HCT116 (cell line): ENCODE results near the gene PCYT1A. TPM values are rescaled to one million over a fixed set of nuclear protein-coding genes. Genes with fewer than 3 reads are reported as not detected.

Source experiments
- ATAC-seq: fragments of 200-7000 bp; cut with Tn5 transposase; 2 replicates; pipeline ENCODE4 v1.9.1; 2020; ENCODE audit warnings: mild to moderate bottlenecking, moderate library complexity
- BruUV-seq: library from RNA; stranded (reverse); fragments of 400-500 nt; replicated peaks from 2 replicates; lab custom pipeline; 2021; lab: Mats Ljungman, UMichigan
- CTCF ChIA-PET: fragments of 300-600 bp; sonication (Branson Sonifier 250); formaldehyde crosslinking; loops from one replicate; lab custom pipeline; 2021; ENCODE audit warnings: antibody characterized with exemption; lab: Charles Lee
- POLR2A ChIA-PET: fragments of 300-600, 350-600 bp; sonication (Branson Sonifier 250); formaldehyde crosslinking; loops from one replicate; lab custom pipeline; 2021; ENCODE audit warnings: antibody characterized with exemption; lab: Charles Lee
- RAD21 ChIA-PET, 2 experiments: fragments of 300-600 bp; sonication (Branson Sonifier 250); formaldehyde crosslinking; loops; one replicate each; lab custom pipeline; 2023; ENCODE audit warnings: low total read pairs in 2 of 2; ENCODE audit not compliant: uncharacterized antibody in 2 of 2, unreplicated experiment in 2 of 2, low non-redundant PET in 1 of 2; lab: Charles Lee
- DNase-seq: peaks from one replicate; pipeline ENCODE4 v3.0.0-alpha.2; 2010; ENCODE audit warnings: low read depth, low spot score
- H2AFZ ChIP-seq: fragments of 200-600 bp; shearing (Covaris generic), sonication (generic); 2 replicates; pipeline ENCODE4 v1.6.1; 2017; ENCODE audit warnings: low read depth, mixed run types, mixed read lengths, antibody characterized with exemption, low read length; ENCODE audit not compliant: poor library complexity, severe bottlenecking
- H3K27ac ChIP-seq: 2 replicates; pipeline ENCODE4 v1.5.1; 2012; ENCODE audit warnings: low read depth, low read length
- H3K27me3 ChIP-seq: fragments of 200-600 bp; sonication (generic); 2 replicates; pipeline ENCODE4 v1.6.1; 2016; ENCODE audit warnings: mixed run types, low read length, mixed read lengths; ENCODE audit not compliant: insufficient read depth
- H3K36me3 ChIP-seq, 2 experiments: fragments of 200-500 bp in 1 of 2; fragments of 200-600 bp in 1 of 2; sonication (Bioruptor generic) in 1 of 2; sonication (generic) in 1 of 2; 2 replicates each; pipeline versions ENCODE4 v1.5.1 to v1.6.1; 2014 to 2016; ENCODE audit warnings: low read length in 2 of 2, inconsistent platforms in 1 of 2, mixed read lengths in 1 of 2, mixed run types in 1 of 2; ENCODE audit not compliant: insufficient read depth in 2 of 2, control insufficient read depth in 1 of 2
- H3K4me1 ChIP-seq, 2 experiments: fragments of 200-600 bp in 1 of 2; sonication (generic) in 1 of 2; 2 replicates each; pipeline versions ENCODE4 v1.5.1 to v1.6.1; 2012 to 2017; ENCODE audit warnings: low read length in 2 of 2, inconsistent platforms in 1 of 2, mild to moderate bottlenecking in 1 of 2, mixed read lengths in 1 of 2, mixed run types in 1 of 2, moderate library complexity in 1 of 2; ENCODE audit not compliant: insufficient read depth in 2 of 2, control insufficient read depth in 1 of 2
- H3K4me2 ChIP-seq: fragments of 200-600 bp; sonication (generic); 2 replicates; pipeline ENCODE4 v1.6.1; 2017; ENCODE audit warnings: mixed run types, low read length, mixed read lengths
- H3K4me3 ChIP-seq, 2 experiments: fragments of 200-600 bp in 1 of 2; sonication (generic) in 1 of 2; replicated peaks in 1 of 2; 2 replicates each; pipeline ENCODE4 v1.5.1; 2011 to 2016; ENCODE audit warnings: low read length in 2 of 2, control low read depth in 1 of 2, low read depth in 1 of 2, mild to moderate bottlenecking in 1 of 2, mixed read lengths in 1 of 2, mixed run types in 1 of 2
- H3K79me2 ChIP-seq: fragments of 200-600 bp; sonication (generic); 2 replicates; pipeline ENCODE4 v1.6.1; 2017; ENCODE audit warnings: mild to moderate bottlenecking, mixed run types, low read length, moderate library complexity, mixed read lengths; ENCODE audit not compliant: insufficient read depth
- H3K9ac ChIP-seq: fragments of 200-600 bp; sonication (generic); 2 replicates; pipeline ENCODE4 v1.6.1; 2016; ENCODE audit warnings: low read length, mixed read lengths
- H3K9me2 ChIP-seq: fragments of 200-600 bp; sonication (generic), shearing (Covaris generic); 2 replicates; pipeline ENCODE4 v1.6.1; 2017; ENCODE audit warnings: mixed run types, mild to moderate bottlenecking, moderate library complexity; ENCODE audit not compliant: insufficient read depth
- H3K9me3 ChIP-seq, 2 experiments: fragments of 200-500 bp in 1 of 2; fragments of 200-600 bp in 1 of 2; sonication (Bioruptor generic) in 1 of 2; sonication (generic) in 1 of 2; 2 replicates each; pipeline ENCODE4 v1.6.1; 2014 to 2017; ENCODE audit warnings: low read length in 2 of 2, mixed read lengths in 2 of 2, inconsistent platforms in 1 of 2, low read depth in 1 of 2, mild to moderate bottlenecking in 1 of 2, mixed run types in 1 of 2, moderate library complexity in 1 of 2; ENCODE audit not compliant: control insufficient read depth in 1 of 2, insufficient read depth in 1 of 2
- H4K20me1 ChIP-seq: fragments of 200-600 bp; sonication (generic), shearing (Covaris generic); 2 replicates; pipeline ENCODE4 v1.6.1; 2017; ENCODE audit warnings: mixed run types, mild to moderate bottlenecking, moderate library complexity; ENCODE audit not compliant: insufficient read depth
- CBX3 ChIP-seq: IDR thresholded peaks from 2 replicates; pipeline ENCODE4 v1.6.1; 2012; ENCODE audit warnings: low read depth
- CTCF ChIP-seq, 3 experiments: fragments of 200-600 bp in 1 of 3; sonication (generic) in 1 of 3; IDR thresholded peaks in 2 of 3; conservative IDR thresholded peaks in 1 of 3; 2 replicates each; pipeline ENCODE4 v1.5.1; 2012 to 2017; ENCODE audit warnings: low read depth in 2 of 3, low read length in 2 of 3, antibody characterized with exemption in 1 of 3, borderline replicate concordance in 1 of 3, control low read depth in 1 of 3, mild to moderate bottlenecking in 1 of 3, mixed read lengths in 1 of 3, mixed run types in 1 of 3, moderate library complexity in 1 of 3; ENCODE audit not compliant: insufficient read depth in 1 of 3
- ELF1 ChIP-seq: IDR thresholded peaks from 2 replicates; pipeline ENCODE4 v1.6.1; 2012; ENCODE audit warnings: low read depth, borderline replicate concordance
- EZH2 ChIP-seq: fragments of 200-600 bp; sonication (generic); IDR thresholded peaks from 2 replicates; pipeline ENCODE4 v1.6.1; 2017; ENCODE audit warnings: antibody characterized with exemption, mixed run types
- EZH2phosphoT487 ChIP-seq: fragments of 200-600 bp; IDR thresholded peaks from 2 replicates; pipeline ENCODE4 v1.6.1; 2018; ENCODE audit warnings: antibody characterized with exemption, borderline replicate concordance
- FOSL1 ChIP-seq: IDR thresholded peaks from 2 replicates; pipeline ENCODE4 v1.6.1; 2012; ENCODE audit warnings: low read depth
- JUND ChIP-seq: IDR thresholded peaks from 2 replicates; pipeline ENCODE4 v1.6.1; 2012
- MAX ChIP-seq: IDR thresholded peaks from 2 replicates; pipeline ENCODE4 v1.6.1; 2012
- POLR2AphosphoS5 ChIP-seq: IDR thresholded peaks from 2 replicates; pipeline ENCODE4 v1.6.1; 2011; ENCODE audit warnings: mild to moderate bottlenecking, low read depth, low read length, moderate library complexity
- RAD21 ChIP-seq: IDR thresholded peaks from 2 replicates; pipeline ENCODE4 v1.6.1; 2012; ENCODE audit warnings: low read depth, mild to moderate bottlenecking
- SP1 ChIP-seq: IDR thresholded peaks from 2 replicates; pipeline ENCODE4 v1.6.1; 2012; ENCODE audit warnings: low read depth
- TCF7L2 ChIP-seq: IDR thresholded peaks from 2 replicates; pipeline ENCODE4 v1.7.0; 2011; ENCODE audit warnings: borderline replicate concordance, inconsistent platforms; ENCODE audit not compliant: insufficient read depth, insufficient read length; ENCODE audit errors: extremely low read depth
- YY1 ChIP-seq: IDR thresholded peaks from 2 replicates; pipeline ENCODE4 v1.6.1; 2011; ENCODE audit warnings: low read length, low read depth, moderate library complexity, mild to moderate bottlenecking; ENCODE audit not compliant: insufficient replicate concordance; ENCODE audit errors: extremely low read depth
- ZNF274 ChIP-seq: fragments of 200-500 bp; sonication (Bioruptor generic); IDR thresholded peaks from 2 replicates; pipeline ENCODE4 v1.6.1; 2014; ENCODE audit warnings: mild to moderate bottlenecking, low read depth, low read length, inconsistent platforms
- intact Hi-C: fragments of 100-400 bp; cut with micrococcal nuclease; formaldehyde crosslinking; loops from 2 replicates; pipeline ENCODE4 v1.10.0; 2022
- total RNA-seq: library from RNA; stranded (reverse); gene quantifications from one replicate; pipeline ENCODE4 v1.2.1, GENCODE V29; 2021; ENCODE audit not compliant: unreplicated experiment
- TF ChIP-seq, protein P1 (sequence below): IDR thresholded peaks from 2 replicates; pipeline ENCODE4 v1.6.1; 2011; ENCODE audit warnings: mild to moderate bottlenecking, low read length, moderate library complexity; ENCODE audit not compliant: insufficient replicate concordance; ENCODE audit errors: extremely low read depth
- TF ChIP-seq, protein P2 (sequence below): IDR thresholded peaks from 2 replicates; pipeline ENCODE4 v1.6.1; 2012; ENCODE audit warnings: low read depth

The PCYT1A gene
- total RNA-seq, 1 experiment from 2014 or later, result 32.1 TPM

DNA sequence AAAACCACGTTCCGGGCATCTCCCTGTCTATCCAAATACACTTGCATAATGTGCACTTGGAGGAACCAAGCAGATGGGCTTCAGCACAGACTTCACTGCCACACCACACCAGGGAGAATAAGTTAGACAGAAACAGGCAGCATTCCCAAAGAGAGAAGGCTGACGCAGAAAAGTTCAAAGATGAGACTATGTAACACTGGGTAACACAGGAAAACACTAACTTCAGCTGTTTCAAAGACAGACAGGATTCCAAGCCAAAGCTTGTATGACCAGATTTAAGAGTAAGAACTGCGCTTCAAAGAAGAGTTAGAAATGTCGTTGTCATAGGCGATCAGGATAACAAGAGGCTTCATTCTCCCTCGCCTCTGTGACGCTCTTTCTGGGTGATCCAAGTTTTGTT, 51.3 kb downstream of the PCYT1A start:
- Histone ChIP-seq H3K79me2 (no peaks in the 10 kb centered on the region), H3K36me3 (peaks cover 1 to 2% of the 10 kb centered on the region in 2 experiments; a peak in 1 of 4 replicates)
- no peak for ATAC-seq
- TF ChIP-seq, protein P1, sequence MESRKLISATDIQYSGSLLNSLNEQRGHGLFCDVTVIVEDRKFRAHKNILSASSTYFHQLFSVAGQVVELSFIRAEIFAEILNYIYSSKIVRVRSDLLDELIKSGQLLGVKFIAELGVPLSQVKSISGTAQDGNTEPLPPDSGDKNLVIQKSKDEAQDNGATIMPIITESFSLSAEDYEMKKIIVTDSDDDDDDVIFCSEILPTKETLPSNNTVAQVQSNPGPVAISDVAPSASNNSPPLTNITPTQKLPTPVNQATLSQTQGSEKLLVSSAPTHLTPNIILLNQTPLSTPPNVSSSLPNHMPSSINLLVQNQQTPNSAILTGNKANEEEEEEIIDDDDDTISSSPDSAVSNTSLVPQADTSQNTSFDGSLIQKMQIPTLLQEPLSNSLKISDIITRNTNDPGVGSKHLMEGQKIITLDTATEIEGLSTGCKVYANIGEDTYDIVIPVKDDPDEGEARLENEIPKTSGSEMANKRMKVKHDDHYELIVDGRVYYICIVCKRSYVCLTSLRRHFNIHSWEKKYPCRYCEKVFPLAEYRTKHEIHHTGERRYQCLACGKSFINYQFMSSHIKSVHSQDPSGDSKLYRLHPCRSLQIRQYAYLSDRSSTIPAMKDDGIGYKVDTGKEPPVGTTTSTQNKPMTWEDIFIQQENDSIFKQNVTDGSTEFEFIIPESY, result no peak
- TF ChIP-seq EZH2 (no peak), SP1 (no peak), POLR2AphosphoS5 (no peak), JUND (no peak), ELF1 (no peak), TCF7L2 (no peak), CBX3 (no peak), EZH2phosphoT487 (no peak), RAD21 (no peak), CTCF (IDR thresholded peaks at IDR 0.05 in 2 of 3, conservative IDR thresholded peaks at IDR 0.05 in 1 of 3; ENCODE audit: borderline replicate concordance in 1 of 3, insufficient read depth in 1 of 3, low read depth in 2 of 3, low read length in 2 of 3) (no peak), FOSL1 (no peak), YY1 (no peak), ZNF274 (no peak), MAX (no peak)
- TF ChIP-seq, protein P2, sequence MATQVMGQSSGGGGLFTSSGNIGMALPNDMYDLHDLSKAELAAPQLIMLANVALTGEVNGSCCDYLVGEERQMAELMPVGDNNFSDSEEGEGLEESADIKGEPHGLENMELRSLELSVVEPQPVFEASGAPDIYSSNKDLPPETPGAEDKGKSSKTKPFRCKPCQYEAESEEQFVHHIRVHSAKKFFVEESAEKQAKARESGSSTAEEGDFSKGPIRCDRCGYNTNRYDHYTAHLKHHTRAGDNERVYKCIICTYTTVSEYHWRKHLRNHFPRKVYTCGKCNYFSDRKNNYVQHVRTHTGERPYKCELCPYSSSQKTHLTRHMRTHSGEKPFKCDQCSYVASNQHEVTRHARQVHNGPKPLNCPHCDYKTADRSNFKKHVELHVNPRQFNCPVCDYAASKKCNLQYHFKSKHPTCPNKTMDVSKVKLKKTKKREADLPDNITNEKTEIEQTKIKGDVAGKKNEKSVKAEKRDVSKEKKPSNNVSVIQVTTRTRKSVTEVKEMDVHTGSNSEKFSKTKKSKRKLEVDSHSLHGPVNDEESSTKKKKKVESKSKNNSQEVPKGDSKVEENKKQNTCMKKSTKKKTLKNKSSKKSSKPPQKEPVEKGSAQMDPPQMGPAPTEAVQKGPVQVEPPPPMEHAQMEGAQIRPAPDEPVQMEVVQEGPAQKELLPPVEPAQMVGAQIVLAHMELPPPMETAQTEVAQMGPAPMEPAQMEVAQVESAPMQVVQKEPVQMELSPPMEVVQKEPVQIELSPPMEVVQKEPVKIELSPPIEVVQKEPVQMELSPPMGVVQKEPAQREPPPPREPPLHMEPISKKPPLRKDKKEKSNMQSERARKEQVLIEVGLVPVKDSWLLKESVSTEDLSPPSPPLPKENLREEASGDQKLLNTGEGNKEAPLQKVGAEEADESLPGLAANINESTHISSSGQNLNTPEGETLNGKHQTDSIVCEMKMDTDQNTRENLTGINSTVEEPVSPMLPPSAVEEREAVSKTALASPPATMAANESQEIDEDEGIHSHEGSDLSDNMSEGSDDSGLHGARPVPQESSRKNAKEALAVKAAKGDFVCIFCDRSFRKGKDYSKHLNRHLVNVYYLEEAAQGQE, result no peak
- TF ChIP-seq, all 23 proteins: peak for 0
- no peaks in the 10 kb centered on the region for H3K4me1 ChIP-seq
- CTCF ChIA-PET, result no interaction called here
- no peaks in the 10 kb centered on the region for H3K27me3 ChIP-seq
- H3K9me3 ChIP-seq, result no peaks in the 10 kb centered on the region
- RAD21 ChIA-PET, result no interaction called here
- H3K4me2 ChIP-seq, result no peak overlapping the region
- no peak for DNase-seq
- intact Hi-C loops, result no loop called here
- H4K20me1 ChIP-seq, result no peaks in the 10 kb centered on the region
- no peak overlapping the region for H3K4me3 ChIP-seq
- H3K27ac ChIP-seq, result no peak overlapping the region
- BruUV-seq, result no TSS peak
- POLR2A ChIA-PET, result no interaction called here
- H3K9ac ChIP-seq, result no peak overlapping the region
- H3K9me2 ChIP-seq, result no peaks in the 10 kb centered on the region
- no peak overlapping the region for H2AFZ ChIP-seq
